ENCODE results near the gene LAMB1. TPM values are rescaled to one million over a fixed set of nuclear protein-coding genes. Genes with fewer than 3 reads are reported as not detected.

The LAMB1 gene
- total RNA-seq, 1 donor from 2014 or later = 226 TPM

DNA sequence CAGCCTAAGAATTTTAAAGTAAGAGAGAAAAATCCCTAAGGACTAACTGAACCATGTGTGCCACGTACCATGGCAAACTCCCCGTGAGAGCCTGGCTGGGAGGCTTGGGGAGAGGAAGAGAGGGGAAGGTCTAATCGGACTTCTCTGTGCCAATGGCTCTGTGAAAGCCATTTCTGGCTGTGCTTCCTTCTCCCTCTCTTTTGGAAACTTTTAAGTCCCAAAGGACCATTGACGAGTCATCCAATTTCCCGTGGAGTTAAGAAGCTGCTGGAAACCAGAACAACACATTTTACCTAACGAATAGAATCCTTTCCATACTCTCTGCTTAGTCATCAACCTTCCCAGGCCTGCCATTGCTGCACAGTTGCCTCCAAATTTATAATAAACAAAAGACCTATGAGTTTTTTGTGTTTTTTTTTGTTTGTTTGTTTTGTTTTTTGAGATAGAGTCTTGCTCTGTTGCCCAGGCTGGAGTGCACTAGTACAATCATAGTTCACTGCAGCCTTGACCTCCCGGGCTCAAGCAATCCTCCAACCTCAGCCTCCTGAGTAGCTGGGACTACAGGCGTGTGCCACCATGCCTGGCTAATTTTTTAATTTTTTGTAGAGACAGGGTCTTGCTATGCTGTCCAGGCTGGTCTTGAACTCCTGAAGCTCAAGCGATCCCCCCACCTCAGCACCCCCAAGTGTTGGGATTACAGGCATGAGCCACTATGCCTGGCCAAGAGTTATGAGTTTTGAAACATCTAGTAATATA is 13.2 kb downstream of the LAMB1 start:
- Mint-ChIP-seq H3K27ac (no peak overlapping the region), H3K4me1 (ENCODE audit: unreplicated experiment) (peaks cover 32% of the 10 kb centered on the region), H3K27me3 (peaks cover 5% of the 10 kb centered on the region), H3K4me3 (no peak overlapping the region), H3K9me3 (no peaks in the 10 kb centered on the region), H3K36me3 (peaks cover 57% of the 10 kb centered on the region)
- DNase-seq (ENCODE audit: extremely low spot score, unreplicated experiment) = no peak
- TF ChIP-seq, protein P1, sequence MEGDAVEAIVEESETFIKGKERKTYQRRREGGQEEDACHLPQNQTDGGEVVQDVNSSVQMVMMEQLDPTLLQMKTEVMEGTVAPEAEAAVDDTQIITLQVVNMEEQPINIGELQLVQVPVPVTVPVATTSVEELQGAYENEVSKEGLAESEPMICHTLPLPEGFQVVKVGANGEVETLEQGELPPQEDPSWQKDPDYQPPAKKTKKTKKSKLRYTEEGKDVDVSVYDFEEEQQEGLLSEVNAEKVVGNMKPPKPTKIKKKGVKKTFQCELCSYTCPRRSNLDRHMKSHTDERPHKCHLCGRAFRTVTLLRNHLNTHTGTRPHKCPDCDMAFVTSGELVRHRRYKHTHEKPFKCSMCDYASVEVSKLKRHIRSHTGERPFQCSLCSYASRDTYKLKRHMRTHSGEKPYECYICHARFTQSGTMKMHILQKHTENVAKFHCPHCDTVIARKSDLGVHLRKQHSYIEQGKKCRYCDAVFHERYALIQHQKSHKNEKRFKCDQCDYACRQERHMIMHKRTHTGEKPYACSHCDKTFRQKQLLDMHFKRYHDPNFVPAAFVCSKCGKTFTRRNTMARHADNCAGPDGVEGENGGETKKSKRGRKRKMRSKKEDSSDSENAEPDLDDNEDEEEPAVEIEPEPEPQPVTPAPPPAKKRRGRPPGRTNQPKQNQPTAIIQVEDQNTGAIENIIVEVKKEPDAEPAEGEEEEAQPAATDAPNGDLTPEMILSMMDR (conservative IDR thresholded peaks at IDR 0.05) = no peak

DNA sequence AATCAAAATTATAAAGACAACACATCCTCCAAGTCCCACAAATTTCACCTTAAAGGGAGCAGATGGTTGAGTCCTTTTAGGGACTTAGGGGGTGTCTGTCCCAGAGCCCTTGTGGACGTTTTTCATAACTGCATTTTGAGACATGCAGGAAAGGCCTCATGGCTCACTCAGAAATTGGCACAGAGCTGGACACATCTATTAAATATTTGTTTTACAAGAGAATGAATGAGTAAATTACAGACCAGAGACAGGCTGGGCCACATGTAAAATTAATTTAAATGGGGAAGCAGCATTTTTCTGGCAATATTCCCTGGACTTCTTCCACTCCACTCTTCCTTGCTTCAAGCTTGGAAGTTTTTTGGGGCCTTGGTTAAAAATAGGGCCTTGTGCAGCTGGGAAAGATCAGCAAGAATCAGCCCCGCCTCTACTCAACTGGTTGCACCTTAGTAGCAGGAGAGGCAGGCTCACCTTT is 20.0 kb downstream of the LAMB1 start:
- DNase-seq (ENCODE audit: extremely low spot score, unreplicated experiment) = no peak
- no peak overlapping the region for H3K4me3 Mint-ChIP-seq
- H3K4me1 Mint-ChIP-seq (ENCODE audit: unreplicated experiment) = peaks cover 16% of the 10 kb centered on the region
- H3K27ac Mint-ChIP-seq = no peak overlapping the region
- H3K36me3 Mint-ChIP-seq = peaks cover 55% of the 10 kb centered on the region
- no peaks in the 10 kb centered on the region for H3K9me3 Mint-ChIP-seq
- no peaks in the 10 kb centered on the region for H3K27me3 Mint-ChIP-seq
- TF ChIP-seq, protein P1 (conservative IDR thresholded peaks at IDR 0.05) = peak; percentile 63

DNA sequence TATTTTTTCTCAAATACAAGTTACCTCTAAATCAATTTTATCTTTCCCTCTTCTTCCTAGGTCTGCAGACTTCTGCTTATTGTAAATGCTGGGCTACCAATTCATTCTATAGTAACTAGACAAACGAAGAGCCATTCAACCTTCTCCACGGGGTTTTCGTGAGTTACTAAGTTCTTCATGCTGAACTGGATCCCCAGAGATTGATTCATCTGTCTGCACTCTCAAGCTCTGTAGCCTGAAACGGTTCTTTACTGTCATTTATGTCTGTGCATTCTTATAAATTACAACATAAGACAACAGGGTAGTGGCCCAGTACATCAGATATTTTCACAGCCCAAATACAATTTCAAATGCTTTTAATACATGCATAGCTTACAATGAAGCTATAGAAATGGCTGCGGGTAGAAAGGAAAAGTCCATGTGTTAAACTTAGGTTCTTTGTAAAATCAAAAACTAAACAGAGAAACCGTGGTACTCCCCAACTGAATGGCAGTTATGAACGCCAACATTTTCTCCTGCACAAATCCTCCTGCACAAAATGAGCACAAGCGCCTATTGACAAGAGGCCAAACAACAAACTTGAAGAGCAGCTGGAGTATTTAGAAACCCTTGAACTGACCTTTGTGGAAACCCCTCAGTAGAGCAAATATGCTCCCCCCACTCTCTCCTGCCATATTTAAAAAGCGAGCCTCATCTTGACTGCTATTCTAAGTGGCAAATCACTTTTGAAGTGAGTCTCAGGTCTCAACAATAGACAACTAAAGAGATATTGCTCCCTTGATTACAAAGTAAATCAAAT is 20.7 kb downstream of the LAMB1 start:
- H3K4me3 Mint-ChIP-seq = no peak overlapping the region
- H3K36me3 Mint-ChIP-seq = peaks cover 56% of the 10 kb centered on the region
- no peak overlapping the region for H3K27ac Mint-ChIP-seq

DNA sequence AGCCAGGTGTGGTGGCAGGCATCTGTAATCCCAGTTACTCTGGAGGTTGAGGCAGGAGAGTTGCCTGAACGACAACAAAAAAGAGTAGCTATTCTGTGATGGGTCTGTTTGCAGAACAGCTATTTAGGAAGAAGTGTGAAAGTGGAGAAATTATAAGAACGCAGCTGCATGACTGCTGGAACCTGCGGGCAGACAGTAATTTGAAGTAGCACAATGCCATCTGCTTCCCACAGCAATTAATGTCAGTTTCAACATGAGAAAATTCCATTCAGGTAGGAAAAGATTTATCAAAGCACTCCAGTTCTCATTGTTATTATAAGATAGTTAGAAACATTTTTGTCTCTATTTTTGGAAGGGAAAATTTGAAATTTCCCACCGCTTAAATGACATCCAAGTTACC is 21.5 kb downstream of the LAMB1 start:
- DNase-seq (ENCODE audit: extremely low spot score, unreplicated experiment) = no peak
- Mint-ChIP-seq H3K27me3 (no peaks in the 10 kb centered on the region), H3K9me3 (no peaks in the 10 kb centered on the region), H3K27ac (no peak overlapping the region), H3K4me1 (ENCODE audit: unreplicated experiment) (peaks cover 20% of the 10 kb centered on the region), H3K36me3 (peaks cover 50% of the 10 kb centered on the region), H3K4me3 (no peak overlapping the region)
- TF ChIP-seq, protein P1 (conservative IDR thresholded peaks at IDR 0.05) = no peak

More for the DNA sequence above, 20.7 kb downstream of the LAMB1 start:
- Mint-ChIP-seq H3K4me1 (ENCODE audit: unreplicated experiment) (peaks cover 17% of the 10 kb centered on the region), H3K9me3 (no peaks in the 10 kb centered on the region), H3K27me3 (no peaks in the 10 kb centered on the region)
- no peak for DNase-seq (ENCODE audit: extremely low spot score, unreplicated experiment)
- TF ChIP-seq, protein P1 (conservative IDR thresholded peaks at IDR 0.05) = no peak

DNA sequence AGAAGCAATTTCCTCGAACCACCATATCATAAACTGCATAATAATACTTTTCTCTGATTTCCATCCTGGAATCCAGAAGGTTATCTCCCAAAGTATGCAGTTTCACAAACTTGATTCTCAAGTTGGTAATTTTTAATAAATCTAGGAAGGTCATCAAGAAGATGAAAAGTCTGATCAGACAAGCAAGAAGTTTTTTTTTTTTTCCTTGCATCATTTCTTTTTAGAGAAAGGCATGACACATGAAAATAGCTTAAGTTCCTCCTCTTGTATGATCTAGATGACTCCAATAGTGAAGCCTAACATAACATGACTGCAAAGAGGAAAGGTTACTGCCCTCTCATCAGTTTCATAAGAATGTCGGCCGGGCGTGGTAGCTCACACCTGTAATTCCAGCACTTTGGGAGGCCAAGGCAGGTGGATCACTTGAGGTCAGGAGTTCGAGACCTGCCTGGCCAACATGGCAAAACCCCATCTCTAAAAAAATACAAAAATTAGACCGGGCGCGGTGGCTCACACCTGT is 22.2 kb downstream of the LAMB1 start:
- no peaks in the 10 kb centered on the region for H3K27me3 Mint-ChIP-seq
- H3K4me1 Mint-ChIP-seq (ENCODE audit: unreplicated experiment) = peaks cover 20% of the 10 kb centered on the region
- H3K27ac Mint-ChIP-seq = peak overlapping the region; percentile 17
- TF ChIP-seq, protein P1 (conservative IDR thresholded peaks at IDR 0.05) = no peak
- DNase-seq (ENCODE audit: extremely low spot score, unreplicated experiment) = no peak
- H3K9me3 Mint-ChIP-seq = no peaks in the 10 kb centered on the region
- H3K4me3 Mint-ChIP-seq = no peak overlapping the region
- H3K36me3 Mint-ChIP-seq = peaks cover 46% of the 10 kb centered on the region

All from type B pancreatic cell (in vitro differentiated cells).